ENCODE data around the gene MRPL23.

The MRPL23 gene

DNA sequence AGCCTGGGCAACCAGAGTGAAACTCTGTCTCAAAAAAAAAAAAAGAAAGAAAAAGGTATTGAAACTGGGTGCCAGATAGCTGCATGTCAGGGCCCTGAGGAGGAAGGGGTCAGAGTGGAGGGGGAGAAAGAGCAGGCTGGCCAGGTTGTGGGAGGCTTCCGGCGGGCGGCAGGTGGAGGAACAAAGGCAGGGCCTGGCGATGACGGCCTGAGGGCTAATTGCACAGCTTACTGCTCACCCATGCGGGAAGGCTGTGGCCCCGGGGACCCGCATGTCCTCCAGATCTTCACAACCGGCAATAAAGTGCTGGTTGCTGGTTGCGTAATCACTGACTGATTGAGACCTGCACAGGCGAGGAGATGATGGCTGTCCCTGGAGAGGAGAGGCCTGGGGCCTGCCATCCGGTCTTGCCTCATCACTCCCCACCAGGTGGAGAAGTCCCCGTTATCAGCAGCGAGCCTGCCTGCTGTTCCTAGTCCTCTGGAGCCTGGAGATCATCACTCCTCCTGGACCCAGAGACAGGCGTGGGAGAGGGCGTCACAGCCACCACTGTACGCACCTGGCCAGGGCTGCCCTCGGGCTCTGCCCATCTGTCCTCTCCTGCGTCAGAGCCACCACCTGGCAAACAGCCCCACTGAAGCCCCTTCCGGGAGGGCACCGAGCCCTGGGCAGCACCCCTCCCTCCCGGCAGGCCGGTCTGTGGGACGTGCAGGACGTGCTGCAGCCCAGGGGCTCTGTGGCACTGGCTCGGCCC, 31.8 kb downstream of the MRPL23 start:
- Mint-ChIP-seq H3K27ac (no peak overlapping the region), H3K4me3 (no peak overlapping the region), H3K9me3 (no peaks in the 10 kb centered on the region), H3K36me3 (ENCODE audit: low read depth) (no peaks in the 10 kb centered on the region), H3K27me3 (no peaks in the 10 kb centered on the region), H3K4me1 (no peaks in the 10 kb centered on the region)
- no peak for DNase-seq
- ATAC-seq: no peak

DNA sequence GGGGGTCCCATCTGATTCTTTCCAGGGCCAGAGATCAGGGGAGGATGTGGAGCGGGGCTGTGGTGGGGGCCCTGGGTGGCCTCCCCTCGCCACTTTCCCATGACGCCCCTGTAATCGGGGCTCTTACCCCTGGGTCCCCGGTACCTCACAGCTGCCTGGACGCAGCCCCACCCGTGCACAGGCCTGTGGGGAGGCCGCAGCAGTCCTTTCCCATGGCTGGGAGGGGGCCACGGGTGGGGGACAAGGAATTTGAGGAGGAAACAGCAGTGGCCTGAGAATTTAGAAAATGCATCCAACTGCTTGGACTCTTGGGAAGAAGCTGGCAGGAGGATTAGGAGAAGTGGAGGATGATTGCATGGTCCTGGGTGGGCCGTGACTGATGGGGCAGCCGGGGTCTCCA, 32.5 kb downstream of the MRPL23 start:
- no peaks in the 10 kb centered on the region for H3K36me3 Mint-ChIP-seq (ENCODE audit: low read depth)
- H3K27ac Mint-ChIP-seq: no peak overlapping the region
- DNase-seq (no peak), ATAC-seq (no peak)
- H3K4me1 Mint-ChIP-seq: no peaks in the 10 kb centered on the region
- H3K4me3 Mint-ChIP-seq: no peak overlapping the region
- H3K9me3 Mint-ChIP-seq: no peaks in the 10 kb centered on the region
- H3K27me3 Mint-ChIP-seq: no peaks in the 10 kb centered on the region

DNA sequence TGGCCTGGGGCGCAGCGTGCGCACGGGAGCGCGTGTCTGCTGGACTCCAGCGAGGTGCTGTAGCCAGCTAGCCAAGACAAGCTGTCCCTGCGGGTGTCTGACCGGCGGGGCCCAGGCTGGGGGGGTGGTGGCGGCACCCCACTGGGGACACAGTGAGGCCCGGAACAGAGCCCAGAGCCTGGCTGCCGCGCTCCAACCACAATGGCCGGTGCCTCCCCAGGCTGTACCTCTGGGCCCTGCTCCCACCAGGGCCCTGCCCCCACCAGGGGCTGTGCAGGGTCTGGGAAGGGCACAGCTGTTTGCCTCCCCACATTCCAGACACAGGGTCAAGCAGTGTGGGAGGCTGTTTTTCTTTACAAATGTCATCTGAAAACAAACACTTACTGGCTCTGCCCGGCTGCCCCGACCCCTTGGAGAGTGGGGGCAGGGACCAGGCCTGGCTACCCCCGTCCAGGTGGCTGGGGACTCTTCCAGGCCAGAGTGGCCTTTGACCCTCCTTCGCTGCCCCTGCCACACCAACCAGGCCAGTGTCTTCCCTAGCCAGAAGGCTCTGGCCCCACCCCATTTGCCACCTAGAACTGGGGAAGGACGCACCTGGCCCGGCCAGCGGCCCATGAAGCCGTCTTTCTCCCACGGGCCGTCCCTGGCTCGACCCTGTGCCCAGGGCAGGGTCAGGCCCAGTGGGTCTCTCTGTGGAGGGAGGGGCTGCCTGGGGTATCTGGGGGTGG, 35.9 kb downstream of the MRPL23 start:
- no peaks in the 10 kb centered on the region for H3K27me3 Mint-ChIP-seq

DNA sequence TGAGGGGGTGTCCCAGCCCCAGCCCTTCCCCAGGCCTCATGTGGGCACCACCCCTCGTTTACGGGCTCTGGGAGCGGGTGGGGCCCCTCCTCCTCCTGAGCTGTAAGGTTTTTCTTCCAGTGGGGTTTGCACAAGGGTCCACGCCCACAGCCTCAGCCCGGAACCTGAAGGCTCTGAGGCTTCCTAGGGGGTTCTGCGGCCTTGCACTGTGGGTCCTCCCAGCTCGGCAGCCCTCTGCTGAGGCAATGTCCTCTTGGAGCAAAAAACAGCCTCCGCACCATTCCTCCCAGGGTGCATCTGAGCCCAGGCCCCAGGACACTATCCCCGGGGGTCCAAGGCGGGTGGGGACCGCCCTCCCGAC, 36.4 kb downstream of the MRPL23 start:
- no peaks in the 10 kb centered on the region for H3K9me3 Mint-ChIP-seq
- ATAC-seq (no peak), DNase-seq (no peak)
- no peaks in the 10 kb centered on the region for H3K4me1 Mint-ChIP-seq
- no peaks in the 10 kb centered on the region for H3K36me3 Mint-ChIP-seq (ENCODE audit: low read depth)
- no peak overlapping the region for H3K4me3 Mint-ChIP-seq
- H3K27ac Mint-ChIP-seq: no peak overlapping the region
- no peaks in the 10 kb centered on the region for H3K27me3 Mint-ChIP-seq

More for the DNA sequence above, 35.9 kb downstream of the MRPL23 start:
- no peak overlapping the region for H3K4me3 Mint-ChIP-seq
- no peaks in the 10 kb centered on the region for H3K9me3 Mint-ChIP-seq
- H3K27ac Mint-ChIP-seq: no peak overlapping the region
- ATAC-seq: no peak
- H3K4me1 Mint-ChIP-seq: no peaks in the 10 kb centered on the region
- no peaks in the 10 kb centered on the region for H3K36me3 Mint-ChIP-seq (ENCODE audit: low read depth)
- DNase-seq: no peak

DNA sequence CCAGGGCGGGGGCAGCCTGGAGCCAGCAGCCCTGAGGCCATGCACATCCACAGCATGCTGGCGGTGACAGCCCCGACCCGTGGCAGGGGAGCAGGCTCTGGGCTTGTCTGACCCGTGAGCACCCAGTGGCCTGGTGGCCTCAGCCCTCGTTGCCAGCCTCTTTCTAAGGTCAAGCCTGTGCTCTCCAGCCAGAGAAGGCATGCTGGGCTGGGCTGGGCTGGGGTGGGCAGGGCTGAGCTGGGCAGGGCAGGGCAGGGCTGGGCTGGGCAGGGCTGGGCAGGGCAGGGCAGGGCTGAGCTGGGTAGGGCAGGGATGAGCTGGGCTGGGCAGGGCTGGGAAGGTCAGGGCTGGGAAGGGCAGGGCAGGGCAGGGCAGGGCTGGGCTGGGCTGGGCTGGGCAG, 39.9 kb downstream of the MRPL23 start:
- no peak for ATAC-seq
- Mint-ChIP-seq H3K9me3 (no peaks in the 10 kb centered on the region), H3K4me1 (no peaks in the 10 kb centered on the region), H3K27ac (no peak overlapping the region), H3K36me3 (ENCODE audit: low read depth) (no peaks in the 10 kb centered on the region), H3K4me3 (no peak overlapping the region), H3K27me3 (no peaks in the 10 kb centered on the region)
- DNase-seq: no peak

DNA sequence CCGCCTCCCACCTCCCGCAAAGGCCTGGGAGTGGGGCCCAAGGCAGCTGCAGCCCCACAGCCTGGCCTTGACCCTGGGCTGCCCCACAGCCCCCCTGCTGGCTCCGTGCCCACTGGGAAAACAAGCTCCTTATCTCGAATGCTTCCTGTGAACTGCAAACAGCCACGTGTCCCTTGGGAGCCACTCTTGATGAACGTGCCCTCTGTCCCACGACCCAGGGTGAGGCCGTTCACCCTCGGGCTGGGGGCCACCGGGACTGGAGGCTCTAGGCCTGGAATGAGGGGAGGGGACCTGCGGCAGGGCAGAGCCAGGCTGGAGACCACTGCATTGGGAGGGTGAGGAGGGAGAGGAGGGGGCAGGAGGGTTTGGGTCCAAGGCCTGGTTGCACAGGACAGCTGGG, 41.0 kb downstream of the MRPL23 start:
- ATAC-seq: no peak
- DNase-seq: no peak
- no peaks in the 10 kb centered on the region for H3K27me3 Mint-ChIP-seq
- H3K4me1 Mint-ChIP-seq: no peaks in the 10 kb centered on the region
- no peaks in the 10 kb centered on the region for H3K9me3 Mint-ChIP-seq
- H3K36me3 Mint-ChIP-seq (ENCODE audit: low read depth): no peaks in the 10 kb centered on the region
- no peak overlapping the region for H3K27ac Mint-ChIP-seq
- H3K4me3 Mint-ChIP-seq: no peak overlapping the region

DNA sequence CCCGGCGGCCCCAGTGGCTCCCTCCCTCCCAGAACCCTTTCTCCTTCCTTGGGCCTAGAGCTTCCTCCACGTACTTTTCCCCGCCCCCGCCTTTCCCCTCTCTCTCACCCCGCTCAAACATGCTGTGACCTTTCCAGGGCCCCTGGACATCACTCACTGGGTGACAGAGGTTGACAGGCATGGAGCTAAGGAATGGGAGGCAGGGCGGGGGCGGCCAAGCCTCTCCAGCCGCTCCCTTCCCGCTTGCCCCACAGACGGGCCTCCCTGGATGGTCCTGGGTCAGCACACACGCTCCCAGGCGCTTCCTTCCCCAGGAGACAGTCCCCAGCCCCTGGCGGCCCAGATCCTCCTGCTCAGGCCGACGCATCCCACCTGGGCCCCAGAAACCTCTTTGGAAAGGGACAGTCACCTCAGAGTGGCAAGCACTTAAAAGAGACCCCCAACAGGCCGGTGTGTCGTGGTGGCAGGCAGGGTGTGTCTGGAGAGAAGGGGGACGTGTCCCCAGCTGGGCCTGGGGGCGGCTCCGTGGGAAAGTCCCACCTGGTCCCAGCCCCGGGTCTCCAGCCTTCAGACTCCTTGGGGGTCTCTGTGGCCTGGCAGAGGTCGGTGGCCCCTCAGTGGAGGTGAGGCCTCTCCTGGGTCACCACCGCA, 41.7 kb downstream of the MRPL23 start:
- Mint-ChIP-seq H3K4me3 (no peak overlapping the region), H3K27ac (no peak overlapping the region), H3K9me3 (no peaks in the 10 kb centered on the region), H3K27me3 (no peaks in the 10 kb centered on the region), H3K36me3 (ENCODE audit: low read depth) (no peaks in the 10 kb centered on the region), H3K4me1 (no peaks in the 10 kb centered on the region)
- ATAC-seq: peak; percentile 28
- DNase-seq: no peak

DNA sequence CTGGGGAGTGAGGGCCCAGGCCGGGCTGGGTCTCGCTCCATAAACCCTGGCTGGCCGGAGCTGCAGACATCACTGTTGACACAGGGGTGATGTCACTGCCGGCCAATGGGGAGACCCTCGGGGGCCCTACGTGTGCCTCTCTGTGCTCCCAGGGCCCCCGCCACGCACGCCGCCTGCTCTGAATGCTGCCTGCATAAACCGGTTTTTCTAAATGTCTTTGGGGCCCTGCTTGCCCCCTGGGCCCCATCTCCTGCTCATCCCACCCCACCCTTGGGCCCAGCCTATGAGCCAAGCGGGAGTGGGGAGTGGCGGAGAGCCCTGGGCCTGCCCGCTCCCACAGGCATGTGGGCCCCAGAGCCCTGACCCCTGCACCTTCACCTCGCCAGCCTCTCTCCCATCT, 42.8 kb downstream of the MRPL23 start:
- Mint-ChIP-seq H3K4me3 (no peak overlapping the region), H3K27ac (no peak overlapping the region), H3K36me3 (ENCODE audit: low read depth) (no peaks in the 10 kb centered on the region), H3K9me3 (no peaks in the 10 kb centered on the region), H3K27me3 (no peaks in the 10 kb centered on the region), H3K4me1 (no peaks in the 10 kb centered on the region)
- no peak for ATAC-seq
- DNase-seq: no peak

DNA sequence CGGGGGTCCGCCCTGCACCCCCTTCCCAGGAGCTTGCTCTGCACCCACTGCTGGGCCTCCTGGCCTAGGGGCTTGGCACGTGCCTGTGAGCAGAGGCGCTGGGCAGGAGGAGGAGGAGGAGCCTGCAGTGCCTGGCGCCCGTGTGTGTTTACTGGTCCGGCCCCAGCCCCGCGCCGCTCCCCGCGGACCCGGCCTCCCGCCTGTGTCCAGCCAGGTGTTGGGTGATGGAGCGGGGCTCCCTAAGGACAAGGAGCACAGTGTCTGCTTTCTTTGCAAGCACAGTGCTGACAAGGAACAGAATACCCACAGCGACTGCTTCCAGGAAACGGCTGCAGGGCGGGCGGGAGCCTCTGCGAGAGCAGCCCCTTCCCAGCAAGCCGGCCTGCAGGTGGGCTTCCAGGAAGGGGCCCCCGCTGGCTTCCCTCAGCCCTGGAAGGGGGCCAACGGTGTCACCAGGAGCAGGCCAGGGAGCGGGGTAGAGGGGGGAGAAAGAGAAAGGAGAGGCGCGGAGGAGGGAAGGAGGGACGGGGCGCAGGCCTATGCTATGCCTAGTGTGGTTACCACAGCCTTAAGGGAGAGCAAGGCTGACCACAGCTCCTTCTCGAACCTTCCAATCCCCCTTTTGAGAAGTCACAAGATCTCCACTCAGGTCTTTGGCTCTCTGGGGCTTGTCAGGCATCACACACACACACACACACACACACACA, 43.9 kb downstream of the MRPL23 start:
- no peak overlapping the region for H3K4me3 Mint-ChIP-seq
- no peaks in the 10 kb centered on the region for H3K36me3 Mint-ChIP-seq (ENCODE audit: low read depth)
- DNase-seq: no peak
- H3K27ac Mint-ChIP-seq: no peak overlapping the region
- no peak for ATAC-seq
- H3K4me1 Mint-ChIP-seq: no peaks in the 10 kb centered on the region
- H3K27me3 Mint-ChIP-seq: no peaks in the 10 kb centered on the region
- H3K9me3 Mint-ChIP-seq: no peaks in the 10 kb centered on the region

DNA sequence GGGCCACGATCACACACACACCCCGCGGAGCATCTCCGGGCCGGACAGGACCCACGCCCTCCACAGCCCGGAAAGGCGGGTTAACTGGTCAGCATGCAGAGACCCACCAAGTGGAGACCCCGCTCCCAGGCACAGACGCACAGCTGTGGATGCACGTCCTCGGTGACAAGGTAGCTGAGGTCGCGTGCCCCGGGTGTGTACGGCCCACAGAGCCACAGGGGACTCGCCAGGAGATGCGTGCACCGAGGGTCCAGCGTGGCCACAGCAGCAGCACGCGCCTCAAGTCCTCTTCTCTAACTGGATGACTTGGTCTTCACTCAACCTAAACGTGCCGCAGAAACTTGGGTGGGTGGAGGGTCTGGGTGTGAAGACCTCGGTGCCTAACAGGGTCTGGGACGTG, 45.0 kb downstream of the MRPL23 start:
- no peak for ATAC-seq
- Mint-ChIP-seq H3K4me3 (no peak overlapping the region), H3K4me1 (no peaks in the 10 kb centered on the region), H3K27ac (no peak overlapping the region), H3K36me3 (ENCODE audit: low read depth) (no peaks in the 10 kb centered on the region), H3K9me3 (no peaks in the 10 kb centered on the region), H3K27me3 (no peaks in the 10 kb centered on the region)
- DNase-seq: no peak

DNA sequence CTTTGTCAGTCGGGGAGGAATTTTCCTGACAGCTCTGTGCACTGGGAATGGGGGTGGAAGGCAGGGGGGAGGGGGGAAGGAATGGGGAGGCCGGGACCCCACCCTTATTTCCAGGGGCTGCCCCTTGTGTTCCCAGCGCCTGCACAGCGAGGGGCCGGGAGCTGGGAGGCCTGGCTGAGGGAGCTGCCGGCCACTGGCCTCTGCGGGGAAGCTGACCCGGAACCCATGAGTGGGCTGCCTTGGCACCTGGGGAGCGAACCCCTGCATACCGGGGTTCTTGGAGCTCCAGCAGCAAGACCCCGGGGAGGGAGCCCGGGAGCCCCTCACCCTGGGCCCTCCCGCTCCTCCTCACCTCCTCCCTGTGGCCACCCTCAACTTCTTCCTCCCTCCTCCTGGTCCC, 47.0 kb downstream of the MRPL23 start:
- Mint-ChIP-seq H3K9me3 (no peaks in the 10 kb centered on the region), H3K4me3 (no peak overlapping the region), H3K36me3 (ENCODE audit: low read depth) (no peaks in the 10 kb centered on the region), H3K27me3 (no peaks in the 10 kb centered on the region), H3K4me1 (no peaks in the 10 kb centered on the region), H3K27ac (no peak overlapping the region)
- ATAC-seq (no peak), DNase-seq (no peak)

DNA sequence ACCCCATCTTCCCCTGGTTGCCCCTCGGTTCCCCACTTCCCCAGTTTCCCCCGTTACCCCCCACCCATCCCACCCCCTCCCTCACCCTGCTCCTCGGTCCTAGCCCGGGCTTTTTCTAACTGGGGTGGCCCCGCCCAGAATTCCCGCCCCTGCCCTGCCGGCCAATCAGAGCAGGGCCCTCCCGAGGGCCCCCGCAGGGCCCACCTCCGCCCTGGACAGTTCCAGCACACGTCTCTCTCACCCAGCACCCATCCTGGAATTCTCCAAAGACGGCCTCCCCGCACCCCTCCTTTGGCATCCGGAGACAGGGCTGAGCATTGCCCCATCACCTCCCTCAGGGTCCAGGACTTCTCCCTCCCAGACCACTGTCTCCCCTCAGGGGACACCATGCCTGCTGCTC, 50.6 kb downstream of the MRPL23 start, which contains the start of gene H19:
H19 (minus strand) TSS at position 88 of the 400 bp plus-strand sequence.
- no peak for ATAC-seq
- Mint-ChIP-seq H3K4me1 (no peaks in the 10 kb centered on the region), H3K27me3 (no peaks in the 10 kb centered on the region), H3K9me3 (no peaks in the 10 kb centered on the region), H3K4me3 (no peak within 1 kb of the TSS), H3K36me3 (ENCODE audit: low read depth) (no peaks in the 10 kb centered on the region), H3K27ac (no peak within 1 kb of the TSS)
- no peak for DNase-seq

DNA sequence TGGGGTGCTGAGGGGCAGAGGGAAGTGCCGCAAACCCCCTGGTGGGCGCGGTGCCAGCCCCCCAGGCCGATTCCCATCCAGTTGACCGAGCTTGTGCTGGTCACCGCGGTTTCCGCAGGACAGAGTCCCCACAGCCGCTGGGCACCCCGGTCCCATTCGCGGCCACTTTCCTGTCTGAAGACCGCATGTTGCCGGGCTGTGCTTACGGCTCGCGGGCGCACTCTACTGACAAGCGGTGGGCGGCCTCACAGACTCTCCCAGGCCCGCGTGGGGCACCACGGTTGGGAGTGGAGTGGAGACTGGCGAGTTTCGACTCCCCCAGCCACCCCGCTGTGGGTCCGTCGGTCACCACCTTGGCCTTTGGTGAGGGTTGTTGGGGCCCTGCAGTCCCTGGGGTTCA, 51.2 kb downstream of the MRPL23 start:
- Mint-ChIP-seq H3K36me3 (ENCODE audit: low read depth) (no peaks in the 10 kb centered on the region), H3K4me3 (no peak overlapping the region), H3K27ac (no peak overlapping the region), H3K9me3 (no peaks in the 10 kb centered on the region), H3K27me3 (no peaks in the 10 kb centered on the region), H3K4me1 (no peaks in the 10 kb centered on the region)
- ATAC-seq (no peak), DNase-seq (no peak)

DNA sequence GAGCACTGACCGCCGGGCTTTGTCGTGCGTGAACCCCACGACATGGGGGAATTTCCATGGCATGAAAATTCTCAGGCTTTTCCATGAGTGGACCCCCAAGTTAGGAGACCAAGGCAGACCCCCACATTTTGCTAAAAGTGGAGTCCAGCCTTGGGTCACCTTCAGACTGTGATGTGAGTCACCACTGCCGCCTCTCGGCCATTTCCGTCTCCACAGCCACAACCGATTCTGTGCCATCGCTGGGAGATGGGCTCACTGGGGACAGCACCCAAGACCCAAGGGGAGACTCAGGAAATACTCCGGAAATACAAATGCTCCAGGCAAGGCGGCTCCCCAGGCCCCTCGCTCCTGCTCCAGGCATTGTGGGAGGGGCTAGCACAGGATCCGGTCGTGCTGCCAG, 51.7 kb downstream of the MRPL23 start:
- no peak for ATAC-seq
- no peaks in the 10 kb centered on the region for H3K4me1 Mint-ChIP-seq
- H3K4me3 Mint-ChIP-seq: no peak overlapping the region
- no peak overlapping the region for H3K27ac Mint-ChIP-seq
- no peaks in the 10 kb centered on the region for H3K9me3 Mint-ChIP-seq
- DNase-seq: no peak
- no peaks in the 10 kb centered on the region for H3K36me3 Mint-ChIP-seq (ENCODE audit: low read depth)
- no peaks in the 10 kb centered on the region for H3K27me3 Mint-ChIP-seq
